Measurements from ENCODE around the gene ASB5.

- TF ChIP-seq POLR2A (IDR thresholded peaks at IDR 0.05; ENCODE audit: low read length) (no peak), GATA1 (IDR thresholded peaks at IDR 0.05; ENCODE audit: low read depth, low read length) (no peak)
These were observed 40.0 kb upstream of the ASB5 start for GRCh38 chr4:176309046-176309445.

Measured in erythroblast (primary cell).